IPS-NIHi7 (cell line): ENCODE data around the gene UXS1.

ENCODE experiments used
- DNase-seq: peaks from one replicate; pipeline ENCODE4 v3.0.0; 2012; ENCODE audit warnings: mixed read lengths; ENCODE audit errors: extremely low spot score

The UXS1 gene

DNA sequence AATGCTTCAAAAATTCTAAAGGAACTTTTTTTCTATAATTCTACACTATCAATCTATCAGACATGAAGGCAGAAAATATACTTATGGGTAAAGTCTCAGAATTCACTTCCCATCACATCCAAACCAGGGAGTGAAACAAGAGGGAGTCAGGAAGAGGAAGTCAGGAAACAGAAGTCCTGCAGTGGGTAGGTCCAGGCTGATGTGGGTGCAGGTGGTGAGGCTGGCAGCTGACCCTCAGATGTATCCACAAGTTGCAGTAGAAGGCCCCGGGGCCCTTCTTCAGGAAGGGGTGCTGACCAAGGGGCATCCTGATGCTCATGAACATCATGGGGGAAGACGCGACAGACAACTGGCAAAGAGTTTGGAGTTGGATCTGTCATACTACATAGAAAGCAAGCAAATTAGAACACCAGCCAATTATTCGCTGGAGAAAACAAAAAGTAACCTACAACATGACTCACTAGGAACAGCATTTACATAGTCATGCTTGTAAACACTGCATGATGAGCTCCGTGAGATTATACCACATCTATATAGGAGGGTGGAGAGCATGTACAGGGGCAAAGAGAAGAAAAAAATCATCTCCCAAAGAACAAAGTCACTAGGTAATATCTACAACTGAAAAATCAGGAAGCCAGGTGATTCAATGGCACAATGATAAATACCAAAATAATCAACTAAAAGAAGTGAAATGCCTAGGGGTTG is 4.2 kb downstream of the UXS1 start:
- no peak for DNase-seq

DNA sequence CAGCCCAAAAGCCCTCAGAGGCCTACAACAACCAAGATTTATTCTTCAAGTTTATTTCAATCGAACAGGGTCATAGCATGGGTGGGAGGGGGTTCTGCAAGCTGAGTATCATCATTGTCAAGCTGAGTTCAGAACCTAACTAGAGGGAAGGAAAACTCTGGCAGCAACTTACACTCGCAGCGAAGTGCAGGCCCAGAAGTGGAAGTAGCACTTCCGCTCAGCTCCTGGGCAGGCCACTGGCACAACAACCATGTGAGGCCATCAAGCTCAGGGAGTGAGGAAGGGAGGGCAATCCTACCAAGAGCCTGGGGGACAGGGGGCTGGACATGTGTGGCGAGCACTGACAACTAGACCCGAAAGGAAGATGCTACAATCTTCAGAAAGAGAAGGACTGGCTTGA is 4.8 kb downstream of the UXS1 start:
- DNase-seq: no peak

DNA sequence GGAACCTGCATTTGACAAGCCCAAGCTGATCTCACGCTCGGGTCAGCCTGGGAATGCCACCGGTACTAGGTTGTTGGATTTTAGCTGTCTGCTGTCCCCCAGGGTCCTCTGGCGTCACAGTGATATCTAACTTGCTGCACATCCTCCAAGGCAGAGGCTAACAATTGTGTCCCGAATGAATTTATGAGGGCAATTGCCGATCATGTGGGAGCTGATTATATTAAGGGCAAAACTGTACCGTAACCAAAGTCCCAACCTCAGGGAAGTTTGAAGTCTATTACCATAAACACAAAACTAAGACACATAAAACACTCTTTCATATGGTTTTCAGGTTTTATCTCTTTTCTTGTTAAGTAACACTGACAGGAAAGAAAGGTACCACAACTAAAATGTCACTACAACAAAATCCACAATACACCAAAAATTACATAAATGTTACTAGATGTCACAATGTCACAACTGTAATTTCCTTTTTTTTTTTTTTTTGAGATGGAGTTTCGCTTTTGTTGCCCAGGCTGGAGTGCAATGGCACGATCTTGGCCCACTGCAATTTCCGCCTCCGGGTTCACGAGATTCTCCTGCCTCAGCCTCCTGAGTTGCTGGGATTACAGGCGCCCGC is 6.7 kb downstream of the UXS1 start:
- DNase-seq: no peak

DNA sequence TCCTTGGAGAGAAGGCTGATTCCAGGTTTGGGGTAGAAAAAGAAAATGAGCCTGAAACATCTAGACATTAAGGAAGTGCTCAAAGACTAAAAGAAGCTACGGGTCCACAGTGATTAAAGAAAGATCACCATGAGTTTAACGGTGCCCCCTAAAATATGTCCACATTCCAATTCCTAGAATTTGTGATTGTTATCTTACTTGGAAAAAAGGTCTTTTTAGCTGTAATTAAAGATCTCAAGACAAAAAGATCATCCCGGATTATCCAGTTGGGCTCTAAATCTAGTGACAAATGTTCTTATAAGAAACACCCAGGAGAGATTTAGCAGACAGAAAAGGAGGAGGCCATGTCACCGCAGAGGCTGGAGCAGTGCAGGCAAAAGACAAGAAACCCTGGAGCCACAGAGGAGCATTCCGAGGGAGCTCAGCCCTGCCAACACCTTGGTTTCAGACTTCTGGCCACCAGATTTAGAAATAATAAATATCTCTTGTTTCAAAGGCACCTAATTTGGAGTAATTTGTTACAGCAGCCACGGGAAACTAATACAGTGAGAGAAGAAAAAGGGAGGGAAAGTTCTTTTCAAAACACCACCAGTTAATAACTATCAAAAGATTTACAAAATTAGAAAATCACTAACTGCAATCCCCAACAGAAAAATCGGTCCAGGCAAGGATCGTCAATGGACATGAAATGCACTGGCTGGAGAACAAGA is 8.5 kb downstream of the UXS1 start:
- DNase-seq: no peak

DNA sequence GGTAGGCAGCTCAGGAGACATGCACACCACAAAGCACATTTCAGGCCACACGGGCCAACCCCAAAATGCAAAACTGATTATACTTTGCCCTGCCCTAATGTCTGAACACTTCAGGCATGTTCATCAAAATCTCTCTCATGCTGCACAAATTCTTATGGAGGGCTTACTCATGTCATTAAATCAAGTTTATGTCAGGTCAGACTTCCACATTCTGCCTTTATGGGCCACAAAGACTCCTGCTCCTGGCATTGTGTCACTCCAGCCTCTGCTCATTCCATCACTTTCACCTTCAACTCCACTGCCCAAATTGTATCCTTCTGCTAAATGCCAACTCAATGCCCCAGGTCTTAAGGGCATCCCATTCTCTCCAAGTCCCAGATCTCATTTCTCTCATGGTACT is 9.2 kb downstream of the UXS1 start:
- no peak for DNase-seq

DNA sequence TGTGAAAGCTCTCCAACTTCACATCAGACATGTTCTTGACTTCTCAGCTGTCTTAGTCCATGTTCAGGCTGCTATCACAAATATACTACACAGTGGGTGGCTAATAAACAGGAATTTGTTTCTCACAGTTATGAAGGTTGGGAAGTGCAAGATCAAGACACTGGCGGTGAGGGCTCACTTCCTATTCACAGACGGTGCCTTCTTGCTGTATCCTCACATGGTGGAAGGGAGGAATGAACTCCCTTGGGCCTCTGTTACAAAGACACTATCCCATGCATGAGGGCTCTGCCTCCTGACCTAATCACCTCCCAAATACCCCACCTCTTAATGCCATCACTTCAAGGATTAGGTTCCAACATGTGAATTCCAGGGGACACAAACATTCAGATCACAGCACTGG is 9.7 kb downstream of the UXS1 start:
- no peak for DNase-seq

DNA sequence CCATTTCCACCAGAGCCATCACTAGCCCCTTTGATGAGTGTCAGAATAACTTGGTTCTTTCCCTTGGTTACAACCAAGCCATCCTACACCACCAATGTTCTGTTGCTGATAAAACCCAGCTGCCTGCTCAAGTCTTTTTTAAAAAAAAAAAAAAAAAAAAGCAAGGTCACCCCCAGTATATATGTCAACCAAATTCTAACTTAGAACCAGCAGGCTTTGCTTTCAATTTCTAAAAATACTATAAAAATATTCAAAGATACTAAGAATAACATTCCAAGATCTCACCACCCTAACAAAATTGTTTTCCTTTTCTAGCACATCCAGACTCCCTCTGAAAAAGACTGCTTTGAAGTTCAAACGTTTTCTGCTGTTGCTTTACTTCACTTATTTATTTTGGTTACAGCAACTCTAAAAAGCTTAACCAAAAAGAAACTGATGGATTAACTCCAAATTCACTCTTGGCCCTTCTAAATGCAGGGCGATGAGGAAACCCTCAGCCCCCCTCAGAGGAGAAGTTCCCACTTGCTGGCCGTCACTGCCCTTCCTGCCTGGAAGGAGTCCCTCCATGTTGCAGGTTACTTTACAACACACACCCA is 10.9 kb downstream of the UXS1 start:
- no peak for DNase-seq

DNA sequence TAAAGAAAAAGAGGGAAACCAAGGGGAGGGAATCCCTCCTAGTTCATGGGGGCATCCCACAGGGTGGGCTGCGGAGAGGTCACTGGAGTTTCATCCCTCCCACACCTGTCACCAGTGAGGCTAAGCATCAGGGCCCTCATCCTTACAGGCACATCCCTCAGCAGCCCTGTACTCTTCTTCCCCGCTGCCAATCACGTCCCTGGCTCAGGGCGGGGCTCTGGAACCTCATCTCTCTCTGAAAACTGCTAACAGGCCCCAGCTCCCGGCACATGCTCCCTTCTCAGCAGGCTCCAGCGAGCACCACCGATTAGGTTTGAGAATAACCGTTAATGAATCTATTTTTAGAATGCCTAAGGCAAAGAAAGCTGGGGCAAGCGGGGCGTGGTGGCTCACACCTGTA is 13.0 kb downstream of the UXS1 start:
- DNase-seq: no peak

DNA sequence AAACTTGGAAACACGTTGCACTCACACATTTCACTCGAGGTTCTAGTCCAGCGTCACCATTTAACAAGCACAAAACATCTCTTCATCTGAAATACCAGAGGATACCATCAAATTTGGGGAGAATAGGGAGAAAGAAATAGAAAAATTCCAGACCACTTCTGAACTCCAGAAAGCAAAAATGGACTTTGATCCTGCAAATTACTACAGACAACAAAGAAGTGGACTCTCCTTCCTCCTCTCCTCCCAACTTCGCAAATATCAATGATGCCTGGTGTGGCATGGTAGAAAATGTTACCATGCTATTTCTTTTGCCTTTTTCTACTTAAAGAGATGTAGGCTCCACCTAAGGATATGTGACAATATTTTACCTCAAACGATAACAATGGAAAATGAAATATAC is 13.5 kb downstream of the UXS1 start:
- DNase-seq: no peak

DNA sequence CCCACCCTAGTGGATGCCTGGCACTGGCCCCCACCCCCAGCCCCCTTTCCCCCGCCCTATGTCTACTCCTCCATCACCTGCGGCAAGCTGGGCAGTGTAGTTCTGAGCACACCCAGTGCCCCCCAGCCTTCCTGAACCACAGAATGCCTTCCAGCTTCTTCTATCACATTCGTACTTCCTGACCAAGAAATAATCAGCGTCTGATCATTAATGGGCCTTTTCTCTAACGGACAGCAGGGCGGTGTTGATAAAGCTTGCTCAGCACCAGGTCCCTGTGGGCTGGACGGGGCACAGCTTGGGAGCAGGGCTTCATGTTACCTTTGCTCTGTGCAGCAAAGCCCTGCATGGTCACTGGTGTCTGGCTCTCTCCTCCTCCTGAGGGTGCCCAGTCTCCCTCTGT is 15.4 kb downstream of the UXS1 start:
- DNase-seq: no peak

DNA sequence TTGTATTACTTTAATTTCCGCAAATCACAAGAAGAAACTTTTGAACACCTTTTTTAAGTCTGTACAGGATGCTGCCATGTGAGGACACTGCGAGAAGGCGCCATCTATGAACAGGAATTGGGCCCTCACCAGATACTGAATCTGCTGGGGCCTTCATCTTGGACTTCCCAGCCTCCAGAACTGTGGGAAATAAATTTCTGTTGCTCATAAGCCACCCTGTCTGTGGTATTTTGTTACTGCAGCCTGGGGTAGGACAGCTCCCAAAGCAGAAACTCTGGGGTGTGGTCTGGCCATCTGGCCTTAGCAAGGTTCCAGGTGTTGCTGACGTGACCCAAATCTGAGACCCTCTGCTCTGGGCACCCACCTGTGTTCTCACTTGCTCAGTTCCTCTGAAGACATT is 16.5 kb downstream of the UXS1 start:
- no peak for DNase-seq

DNA sequence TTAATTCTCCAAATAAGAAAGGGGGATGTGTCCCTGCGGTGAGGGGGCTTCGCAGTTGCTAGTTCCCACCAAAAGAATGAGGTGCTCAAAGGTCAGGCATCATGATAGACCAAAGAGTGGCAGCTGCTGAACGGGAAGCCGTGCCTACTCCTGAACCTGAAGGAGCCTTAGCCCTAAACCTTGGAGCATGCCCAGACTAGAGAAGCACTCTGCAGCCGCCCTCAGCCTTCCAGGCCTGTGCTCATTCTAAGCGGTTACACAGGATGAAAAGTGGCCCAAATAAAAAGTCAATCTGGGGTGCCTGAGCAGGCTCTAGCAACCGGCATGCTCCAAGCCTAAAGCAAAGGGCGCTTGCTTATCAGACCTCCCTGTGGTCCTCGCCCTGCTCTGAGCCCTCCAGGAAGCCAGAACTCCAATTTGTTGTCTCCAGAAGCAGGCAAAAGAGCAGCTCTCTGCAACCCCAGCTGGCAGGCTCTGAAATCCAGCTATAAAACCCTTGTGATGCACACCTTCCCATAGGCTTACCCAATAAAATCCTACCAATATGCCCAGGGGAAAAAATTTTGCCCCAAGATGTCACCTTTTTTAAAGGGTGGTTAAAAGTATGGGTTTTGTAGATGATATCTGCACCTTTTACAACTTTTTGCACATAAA is 17.5 kb downstream of the UXS1 start:
- no peak for DNase-seq

DNA sequence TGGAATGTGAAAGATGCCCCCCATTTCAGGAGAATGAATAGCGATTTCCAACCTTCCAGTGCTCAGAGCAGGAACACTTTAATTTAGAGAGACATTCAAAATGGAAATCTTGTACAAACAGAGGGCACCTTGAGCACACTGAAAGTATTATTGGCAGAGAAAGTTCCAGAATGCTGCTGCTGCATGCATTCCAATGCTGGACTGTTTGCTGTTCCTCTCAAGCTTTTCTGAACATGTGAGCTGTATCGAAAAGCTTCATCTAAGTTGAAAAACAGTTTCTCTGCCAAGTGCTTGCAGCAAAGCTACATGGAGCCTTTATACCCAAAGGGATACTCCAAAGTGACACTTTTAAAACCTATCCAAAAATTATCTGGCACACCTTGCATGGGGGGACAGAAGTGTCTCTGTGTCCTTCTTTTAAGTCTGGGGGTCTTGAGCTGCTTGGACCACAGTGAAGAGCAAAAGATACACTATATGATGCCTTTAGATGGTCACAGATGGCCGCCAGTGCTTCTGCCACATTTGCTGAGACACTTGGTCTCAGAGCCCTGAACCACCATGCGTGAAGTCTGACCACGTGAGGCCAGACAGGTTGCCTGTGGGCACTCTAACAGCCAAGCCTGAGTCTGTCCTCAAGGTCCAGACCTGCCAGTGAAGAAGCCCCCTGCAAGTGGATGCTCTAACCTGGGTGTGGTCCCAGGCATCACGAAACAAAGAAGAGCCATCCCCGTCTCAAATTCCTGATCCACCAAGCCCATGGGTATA is 18.8 kb downstream of the UXS1 start:
- no peak for DNase-seq

DNA sequence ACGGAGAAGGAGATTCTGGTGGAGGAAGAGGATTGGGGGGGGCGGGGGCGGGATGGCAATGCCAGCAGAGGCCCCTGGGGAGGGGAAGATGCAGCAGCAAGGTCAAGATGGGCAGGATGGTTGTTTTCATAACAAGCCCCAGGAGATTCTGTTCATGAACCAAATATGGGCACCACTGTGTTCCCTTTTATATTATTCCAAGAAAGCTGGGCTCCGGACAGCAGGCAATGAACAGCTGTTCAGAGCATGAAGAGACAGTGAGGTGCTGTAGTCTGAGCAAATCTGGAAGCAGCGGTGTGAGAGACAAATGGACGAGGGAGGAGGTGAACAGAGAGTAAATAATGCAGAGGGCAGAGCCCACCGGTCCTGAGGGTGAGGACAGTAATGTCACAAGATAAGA is 20.0 kb downstream of the UXS1 start:
- DNase-seq: no peak

DNA sequence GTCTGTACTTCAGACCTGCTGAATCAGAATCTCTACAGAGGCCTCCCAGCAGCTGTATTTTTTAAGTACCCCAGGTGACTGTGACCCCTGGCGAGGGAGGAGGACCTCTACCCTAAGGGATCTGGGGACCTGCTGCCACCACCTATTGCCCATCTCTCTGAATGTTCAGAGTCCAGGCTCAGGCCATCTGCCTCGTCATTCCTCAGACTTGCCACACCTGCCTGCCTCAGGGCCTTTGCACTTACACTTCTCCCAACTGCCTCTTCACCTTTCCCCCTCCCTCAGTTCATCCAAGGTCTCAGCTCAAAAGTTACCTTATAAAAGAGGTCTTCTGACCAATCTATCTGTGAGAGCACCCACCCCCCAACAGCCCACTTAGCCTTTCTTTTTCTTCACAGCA is 21.5 kb downstream of the UXS1 start:
- DNase-seq: no peak

DNA sequence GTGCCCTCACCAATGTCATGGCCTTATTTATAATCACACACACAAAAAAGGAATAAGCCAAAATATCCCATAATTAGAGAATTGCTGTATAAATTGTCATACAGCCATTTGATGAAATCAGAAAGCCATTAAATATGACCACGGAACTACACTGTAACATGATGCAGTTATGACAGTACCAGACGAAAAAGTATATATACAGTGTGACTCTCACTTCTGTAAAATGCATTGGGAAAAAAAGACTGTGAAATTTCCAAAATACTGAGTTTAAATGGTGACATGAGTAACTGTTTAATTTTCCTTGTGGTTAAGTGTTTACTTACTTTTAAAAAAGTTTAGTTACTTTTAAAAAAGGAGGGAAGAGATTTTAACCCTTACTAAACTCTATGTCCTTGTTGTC is 25.4 kb downstream of the UXS1 start:
- no peak for DNase-seq

DNA sequence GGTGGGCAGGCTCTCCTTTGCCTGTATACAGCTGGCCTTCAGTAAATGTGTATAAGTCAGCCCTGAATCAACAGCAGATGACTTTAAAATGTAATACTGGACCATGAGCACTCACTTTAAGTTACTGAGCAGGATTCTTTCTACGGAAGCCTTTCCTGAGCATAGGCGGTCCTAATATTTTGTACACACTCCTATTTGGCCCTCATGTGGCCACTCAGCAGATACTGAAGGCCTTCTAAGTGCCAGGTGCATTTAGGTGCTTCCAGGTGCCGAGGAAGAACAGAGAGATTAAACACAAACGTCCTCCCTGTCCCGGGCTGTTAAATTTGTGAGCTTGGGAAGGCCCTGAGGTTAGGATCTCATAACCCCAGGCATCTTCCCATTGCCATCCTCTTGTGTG is 27.0 kb downstream of the UXS1 start:
- DNase-seq: no peak

DNA sequence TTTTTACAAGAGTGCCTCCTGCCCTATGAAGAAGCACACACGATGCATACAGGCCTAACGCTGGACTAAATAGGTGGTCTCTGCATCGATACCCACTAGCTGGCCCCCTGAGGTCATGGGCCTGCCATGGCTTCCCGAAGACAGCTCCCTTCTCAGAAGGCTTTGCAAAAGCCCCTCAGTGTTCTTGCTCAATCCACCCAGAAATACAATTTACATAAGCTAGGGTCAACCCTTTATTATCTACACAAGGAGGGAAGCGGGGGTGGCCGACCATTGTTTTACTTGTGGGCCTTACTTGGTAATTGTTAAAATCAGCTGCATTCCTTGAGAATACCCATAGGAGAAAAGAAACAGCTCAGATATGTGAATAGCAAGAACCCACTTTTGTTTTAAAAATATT is 28.5 kb downstream of the UXS1 start:
- no peak for DNase-seq

DNA sequence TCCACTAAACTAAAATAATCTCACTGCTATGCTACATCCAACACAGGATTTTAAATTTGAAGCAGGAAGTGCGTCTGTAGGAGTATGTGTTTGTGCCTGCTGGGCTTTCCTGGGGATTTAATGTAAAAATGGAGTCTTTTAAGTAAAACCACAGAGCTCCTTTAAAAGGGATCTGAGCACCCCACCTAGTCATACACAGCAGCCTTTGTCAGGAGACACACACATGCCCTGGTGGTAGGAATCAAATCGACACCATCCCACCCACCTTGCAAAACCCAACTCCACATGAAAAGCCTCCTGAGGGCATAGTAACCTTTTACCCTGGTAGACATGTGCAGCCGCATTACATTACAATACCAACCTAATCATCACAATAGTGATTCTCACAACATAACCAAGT is 29.1 kb downstream of the UXS1 start:
- peak; percentile 72 for DNase-seq

DNA sequence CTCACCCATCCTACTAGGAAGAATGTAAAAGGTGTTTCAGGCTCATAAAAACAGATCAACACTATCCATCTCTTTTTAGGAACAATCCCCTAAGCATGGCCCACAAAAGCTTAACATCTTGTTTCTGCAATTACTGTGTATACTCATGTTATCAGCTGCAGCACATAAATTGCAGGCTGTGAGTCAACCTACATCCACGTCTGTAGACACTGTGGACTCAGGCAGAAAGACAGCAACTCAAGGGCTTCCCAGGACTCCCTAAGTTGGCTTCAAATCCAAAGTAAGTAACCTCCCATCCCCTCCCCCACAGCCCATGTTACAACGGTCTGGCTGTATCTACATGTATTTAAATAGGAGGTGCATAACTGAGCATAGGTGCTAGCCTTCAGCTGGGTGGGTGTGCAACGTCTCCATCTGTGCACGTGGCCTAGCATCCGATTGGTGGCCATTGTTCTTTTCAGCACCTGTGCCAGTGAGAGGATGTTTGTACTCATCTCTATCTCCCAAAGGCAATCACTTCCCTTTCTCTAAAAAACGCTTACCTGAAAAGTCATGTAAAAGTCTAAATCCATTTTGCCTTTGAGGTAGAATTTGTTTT is 30.1 kb downstream of the UXS1 start:
- no peak for DNase-seq
